NCI-H2227 (cell line): ENCODE results near the gene NUP62.

Experiments
- DNase-seq: peaks from one replicate; lab custom pipeline; 2025; ENCODE audit not compliant: unreplicated experiment; lab: John Stamatoyannopoulos, UW

The NUP62 gene

DNA sequence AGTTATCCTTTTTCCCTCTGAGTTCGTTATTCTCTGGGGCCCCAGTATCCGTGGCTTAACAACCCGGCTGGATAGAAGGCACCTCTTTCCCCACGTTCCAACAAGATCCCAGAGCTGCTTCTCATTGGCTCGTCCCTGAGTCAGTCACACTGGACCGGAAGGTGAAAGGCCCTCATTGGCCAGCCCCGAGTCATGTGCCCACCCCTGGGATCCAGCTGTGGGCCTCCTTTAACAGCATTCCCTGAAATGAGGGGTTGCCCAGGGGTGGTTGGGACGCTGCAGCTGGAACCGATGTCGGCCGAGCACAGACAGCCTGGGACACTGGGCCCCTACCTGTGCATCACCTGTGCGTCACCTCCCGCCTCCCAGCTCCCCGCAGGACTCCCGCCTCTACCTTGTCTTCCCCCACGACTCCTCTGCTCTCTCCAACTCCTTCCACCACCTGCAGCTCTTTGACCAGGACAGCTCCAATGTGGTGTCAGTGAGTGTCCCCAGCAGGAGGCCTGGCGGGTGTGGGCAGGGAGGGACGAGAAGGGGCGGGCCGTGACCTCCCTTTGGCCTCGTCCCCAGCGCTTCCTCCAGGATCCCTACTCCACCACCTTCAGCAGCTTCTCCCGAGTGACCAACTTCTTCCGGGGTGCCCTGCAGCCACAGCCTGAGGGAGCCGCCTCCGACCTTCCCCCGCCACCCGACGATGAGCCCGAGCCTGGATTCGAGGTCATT lies 47.5 kb downstream of the NUP62 start:
- DNase-seq = no peak

DNA sequence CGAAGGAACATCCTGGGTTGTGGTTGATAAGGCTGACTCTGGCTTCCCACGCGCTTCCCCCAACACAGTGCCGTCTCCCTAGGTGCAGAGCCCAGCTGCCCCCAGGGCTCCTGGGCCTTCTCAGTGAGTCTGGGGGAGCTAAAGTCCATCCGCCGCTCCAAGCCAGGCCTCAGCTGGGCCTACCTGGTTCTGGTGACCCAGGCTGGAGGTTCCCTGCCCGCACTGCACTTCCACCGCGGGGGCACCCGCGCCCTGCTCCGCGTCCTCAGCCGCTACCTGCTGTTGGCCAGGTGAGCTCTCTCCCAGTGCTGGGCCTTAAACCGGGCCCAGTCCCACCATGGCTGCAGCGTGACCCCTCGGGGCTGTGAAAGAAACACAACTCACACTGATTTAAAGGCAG lies 48.1 kb downstream of the NUP62 start:
- no peak for DNase-seq

- no peak for DNase-seq
Measured at GRCh38 chr19:49880162-49880869, 49.0 kb downstream of the NUP62 start.

GRCh38 chr19:49879243-49879963 lies 49.9 kb downstream of the NUP62 start:
- no peak for DNase-seq

DNA sequence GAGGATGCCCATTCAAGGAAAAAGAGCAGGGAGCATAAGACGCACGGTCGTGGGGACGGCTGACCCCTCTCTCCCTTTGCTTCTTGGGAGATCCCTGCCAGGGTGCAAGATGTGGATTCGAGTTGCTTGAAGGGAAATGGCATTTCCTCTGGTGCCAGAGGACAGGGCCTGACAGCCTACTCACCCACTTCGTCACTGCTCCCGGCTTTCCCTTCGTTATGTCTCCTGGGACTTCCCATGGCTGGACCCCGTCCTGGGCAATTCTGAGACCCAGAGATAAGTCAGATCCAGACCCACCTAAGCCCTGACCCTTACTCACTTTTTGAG lies 50.6 kb downstream of the NUP62 start:
- DNase-seq = no peak

DNA sequence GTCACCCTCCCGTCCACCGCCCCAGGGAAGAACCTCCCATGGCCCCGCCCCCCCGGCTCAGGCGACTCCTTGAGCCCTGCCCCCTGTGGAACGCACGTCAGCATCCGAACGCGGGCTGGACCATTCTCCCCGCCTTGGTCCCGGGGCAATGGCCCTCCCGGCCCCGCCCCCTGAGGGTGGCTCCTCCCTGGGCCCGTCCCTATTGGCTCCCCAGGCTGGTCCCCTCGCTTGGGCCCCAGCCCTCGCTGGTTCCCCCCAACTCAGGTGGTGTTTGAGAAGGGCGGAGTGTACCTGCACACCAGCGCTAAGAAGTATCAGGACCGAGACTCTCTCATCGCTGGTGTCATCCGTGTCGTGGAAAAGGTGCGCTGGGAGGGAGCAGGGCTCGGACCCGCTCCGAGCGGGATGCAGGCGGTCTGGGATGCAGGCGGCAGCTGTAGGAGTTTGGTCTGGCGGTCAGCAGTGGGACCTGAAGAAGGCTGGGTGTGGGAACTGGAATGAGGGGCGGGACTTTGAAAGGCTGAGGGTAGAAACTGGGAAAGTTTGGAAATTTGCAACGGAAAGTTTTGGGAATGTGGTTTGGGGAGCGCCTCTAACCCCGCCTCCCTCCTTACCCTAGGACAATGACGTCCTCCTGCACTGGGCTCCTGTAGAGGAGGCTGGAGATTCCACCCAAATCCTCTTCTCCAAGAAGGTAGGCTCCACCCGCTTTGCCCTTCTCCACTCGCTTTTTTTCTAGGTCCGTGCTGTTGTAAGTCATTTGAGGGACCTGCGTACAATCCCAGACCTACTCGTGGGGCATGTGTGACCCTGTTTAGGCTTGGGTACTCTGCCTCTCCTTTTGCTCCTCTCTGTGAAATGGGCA lies 51.2 kb downstream of the NUP62 start:
- DNase-seq = peak; percentile 95

DNA sequence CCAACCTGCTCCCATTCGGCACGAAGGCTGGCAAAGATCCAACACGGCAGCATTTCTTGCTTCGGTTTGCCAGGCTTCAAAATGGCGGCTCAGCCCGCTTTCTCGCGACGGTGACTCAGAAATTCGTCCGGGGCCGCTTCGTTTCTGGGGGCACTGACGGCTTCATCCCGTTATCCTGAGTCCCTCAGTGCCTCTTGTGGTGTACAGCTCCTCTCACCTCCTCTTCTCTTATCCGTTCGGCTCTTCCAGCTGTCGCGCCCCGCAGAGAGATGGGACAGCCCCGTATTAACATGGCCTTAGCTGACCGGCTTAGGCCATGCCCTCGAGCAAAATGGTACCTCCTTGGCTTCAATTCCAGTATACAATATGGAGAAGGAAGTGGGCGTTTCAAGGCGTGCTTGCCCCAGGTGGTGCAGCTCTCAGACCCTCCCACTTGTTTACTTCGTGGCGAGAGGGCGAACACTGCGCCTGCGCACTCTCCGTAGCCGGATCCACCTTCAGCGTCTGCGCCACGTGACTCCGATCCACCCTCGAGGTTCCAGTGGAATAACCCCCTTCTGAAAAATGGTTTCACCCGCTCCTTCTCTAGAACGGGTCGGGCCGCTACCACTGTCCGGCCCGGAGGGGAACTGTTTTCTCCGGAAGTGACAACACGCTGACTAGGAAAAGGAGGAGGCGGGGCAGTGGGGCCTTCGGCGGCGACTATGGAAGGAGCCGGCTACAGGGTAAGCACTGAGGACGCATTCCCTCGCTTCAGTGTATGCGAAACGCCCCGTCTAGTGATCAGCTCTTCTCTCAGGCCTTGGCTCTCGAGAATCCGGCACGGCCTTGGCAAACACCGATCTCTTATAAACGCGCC lies 52.1 kb downstream of the NUP62 start, which contains the start of the genes AKT1S1 and TBC1D17:
Gene AKT1S1, minus strand, starts transcription at position 336 of the 859 bp plus-strand sequence. CDS start 4,060 bp downstream, outside the sequence.
Gene TBC1D17, plus strand, starts transcription at position 683 of the 859 bp plus-strand sequence. Its CDS starts 22 bp downstream, at position 705.
- DNase-seq = peak; percentile 99

DNA sequence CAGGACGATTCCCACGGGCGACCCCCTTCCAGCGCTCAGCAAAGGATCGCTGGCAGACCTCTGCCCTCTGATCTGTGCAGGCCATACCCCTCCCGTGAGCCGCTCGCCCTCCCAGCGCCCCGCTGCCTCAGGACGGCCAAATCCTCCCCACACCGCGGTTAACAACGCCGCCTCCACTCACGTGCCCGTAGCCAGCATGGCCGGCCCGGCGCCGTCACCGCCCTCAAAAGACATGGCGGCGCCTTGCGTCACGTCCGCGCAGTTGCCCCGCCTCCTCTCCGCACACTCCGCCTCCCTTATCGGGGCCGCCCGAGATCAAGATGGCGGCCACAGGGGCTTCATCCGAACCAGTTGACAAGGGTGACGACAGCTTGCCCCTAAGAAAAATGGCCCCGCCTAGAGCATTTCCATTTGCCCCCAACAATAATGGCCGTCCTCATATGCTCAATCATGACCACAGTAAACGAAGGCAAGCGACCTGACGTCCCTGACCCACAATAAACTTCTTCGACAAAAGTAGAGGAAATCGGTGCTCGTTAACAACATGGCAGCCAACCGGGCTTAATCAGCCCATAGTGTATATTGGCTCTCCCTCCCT lies 52.8 kb downstream of the NUP62 start:
- peak; percentile 96 for DNase-seq

DNA sequence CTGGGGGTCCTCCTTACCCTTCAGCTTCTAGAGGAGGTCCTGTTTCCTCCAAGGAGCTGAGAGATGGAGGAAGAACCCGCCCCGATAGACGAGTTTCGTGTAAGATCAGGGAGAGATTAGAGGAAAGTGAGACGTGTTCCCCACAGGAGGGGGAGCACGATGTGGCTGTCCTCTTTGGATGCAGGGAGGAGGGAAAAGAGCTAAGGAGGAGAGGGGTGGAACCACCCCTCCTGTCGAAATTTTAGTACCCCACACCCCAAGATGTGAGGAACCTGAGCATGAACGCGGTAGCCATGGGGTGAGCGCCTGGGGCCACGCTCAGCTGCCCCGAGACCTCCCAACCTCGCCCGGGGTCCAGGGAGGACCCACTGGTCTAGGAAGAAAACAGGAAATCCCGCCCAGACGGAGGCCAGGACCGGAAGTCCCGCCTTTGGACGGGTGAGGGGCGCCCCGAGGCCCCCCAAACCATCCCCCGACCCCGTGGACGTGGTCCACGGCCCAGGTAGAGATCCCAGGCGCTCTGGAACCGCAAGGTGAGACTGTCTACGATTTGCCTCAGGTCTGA lies 53.4 kb downstream of the NUP62 start:
- peak; percentile 74 for DNase-seq

GRCh38 chr19:49875177-49875576 lies 54.1 kb downstream of the NUP62 start:
- DNase-seq = no peak

DNA sequence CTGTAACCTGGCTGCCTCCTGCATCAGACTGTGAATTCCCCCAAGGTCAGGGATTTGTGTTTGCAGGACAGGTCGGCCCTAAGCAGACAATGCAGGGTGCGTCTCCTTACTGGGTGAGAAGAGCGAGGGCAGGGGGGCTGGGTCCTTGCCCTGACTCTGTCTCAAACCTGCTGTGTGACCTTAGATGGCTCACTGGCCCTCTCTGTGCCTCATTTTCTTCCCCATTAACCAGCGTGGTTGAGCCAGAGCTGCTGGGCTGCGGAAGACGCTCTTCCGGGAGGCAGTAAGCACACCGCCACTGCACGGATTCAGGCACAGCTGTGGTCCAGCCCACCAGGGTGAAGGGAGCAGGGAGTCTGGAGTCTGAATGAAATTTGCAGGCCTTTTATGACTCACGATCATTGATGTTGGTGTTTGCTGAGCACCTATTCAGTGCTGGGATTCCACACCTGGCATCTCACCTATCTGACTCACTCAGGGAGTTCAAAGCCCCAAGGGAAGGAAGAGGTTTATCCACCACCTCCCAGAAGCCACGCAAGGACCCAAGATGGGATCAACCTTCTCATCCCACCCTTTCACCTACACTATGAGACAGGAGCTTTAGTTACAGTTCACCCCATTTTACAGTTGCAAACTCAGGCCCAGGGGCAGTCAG lies 54.7 kb downstream of the NUP62 start:
- no peak for DNase-seq

DNA sequence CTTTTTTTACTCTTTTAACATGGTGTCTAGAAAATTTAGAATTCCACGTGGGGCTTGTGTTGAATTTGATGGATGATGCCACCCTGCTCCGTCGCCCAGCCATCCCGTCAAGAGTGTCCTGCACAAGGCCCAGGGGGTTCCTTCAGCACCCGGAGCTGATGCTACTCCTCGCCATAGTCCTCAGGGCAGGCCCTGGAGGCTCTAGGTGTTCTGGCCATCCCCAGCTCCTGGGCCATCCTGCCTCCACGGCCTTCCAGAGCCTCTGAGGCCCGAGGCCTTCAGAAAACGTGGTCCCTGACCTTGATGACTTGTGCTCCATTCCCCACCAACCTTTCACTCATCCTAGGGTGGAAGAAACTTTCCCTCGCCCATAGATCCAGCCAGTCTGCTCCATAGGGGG lies 55.5 kb downstream of the NUP62 start:
- no peak for DNase-seq

DNA sequence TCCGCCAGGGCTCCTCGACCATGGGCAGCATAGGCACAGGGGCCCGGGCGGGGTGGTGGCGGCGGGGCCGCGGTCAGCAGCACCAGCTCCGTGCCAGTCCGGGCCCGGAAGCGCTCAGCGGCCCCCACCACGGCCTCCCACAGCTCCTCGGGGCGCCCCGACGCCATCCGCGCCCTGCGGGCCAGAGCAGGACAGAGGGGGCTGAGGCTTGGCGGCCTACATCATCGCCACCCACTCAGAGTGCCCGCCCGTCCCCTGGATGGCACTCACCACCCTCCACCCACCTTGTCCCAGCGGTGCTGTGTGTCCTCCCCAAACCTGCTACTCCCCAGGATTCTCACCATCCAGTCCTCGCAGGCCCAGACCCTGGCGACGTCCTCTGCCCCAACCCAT lies 56.2 kb downstream of the NUP62 start:
- no peak for DNase-seq

DNA sequence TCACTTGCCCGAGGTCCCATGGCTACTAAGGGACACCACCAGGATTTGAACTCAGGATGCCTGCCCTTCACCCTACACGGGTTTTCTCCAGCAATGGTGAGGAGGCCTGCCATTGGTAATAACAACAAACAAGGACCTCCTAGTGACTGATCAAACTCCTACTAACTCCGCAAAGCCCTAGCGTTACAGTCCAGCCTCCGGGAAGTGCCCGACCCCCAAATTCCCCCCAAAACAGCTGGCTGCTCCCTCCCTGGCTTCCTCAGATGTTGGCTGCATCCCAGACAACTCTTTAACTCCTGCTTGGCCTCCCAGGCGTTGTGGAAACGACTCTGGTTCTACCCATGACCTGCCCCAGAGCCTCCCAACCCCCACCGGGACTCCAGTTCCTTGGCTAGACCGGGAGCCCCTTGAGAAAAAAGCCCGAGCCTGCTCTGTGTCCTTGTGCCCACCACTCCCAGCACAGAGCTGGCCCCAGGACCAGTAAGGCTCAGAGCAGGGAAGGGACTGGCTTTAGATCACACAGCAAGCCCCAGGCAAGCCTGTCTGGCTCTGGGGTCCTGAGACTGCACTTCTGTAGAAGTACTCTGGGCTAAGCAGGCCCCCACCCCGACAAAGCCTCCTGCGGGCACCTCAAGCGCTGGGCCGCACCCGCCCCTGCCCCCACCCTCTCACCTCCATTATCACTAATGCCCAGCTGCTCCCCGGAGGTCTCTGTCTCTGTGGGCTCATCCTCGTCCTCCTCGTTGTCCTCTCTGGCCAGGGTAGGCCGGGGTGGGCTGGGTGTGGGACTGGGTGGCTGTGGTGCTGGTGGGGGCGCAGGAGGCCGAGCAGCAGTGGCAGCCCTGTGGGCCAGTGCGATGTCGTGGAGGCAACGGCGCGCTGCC lies 56.8 kb downstream of the NUP62 start:
- no peak for DNase-seq

- no peak for DNase-seq
Measured at GRCh38 chr19:49871349-49871985, 57.8 kb downstream of the NUP62 start.

GRCh38 chr19:49870309-49870901 lies 58.9 kb downstream of the NUP62 start:
- no peak for DNase-seq
